Nephron (organoid): Measurements from ENCODE around the gene STPG2.

Experiments used
- H3K27ac Mint-ChIP-seq, 3 experiments: 2 replicates each; pipeline ENCODE4 v1.8.0; 2020; ENCODE audit warnings: mixed read lengths in 3 of 3, mild to moderate bottlenecking in 2 of 3, moderate library complexity in 1 of 3
- H3K27me3 Mint-ChIP-seq: 2 replicates; pipeline ENCODE4 v1.8.0; 2021; ENCODE audit warnings: low read depth, mild to moderate bottlenecking, moderate library complexity, mixed read lengths
- H3K36me3 Mint-ChIP-seq: 2 replicates; pipeline ENCODE4 v1.8.0; 2020; ENCODE audit warnings: low read depth, mixed read lengths
- H3K4me1 Mint-ChIP-seq: 2 replicates; pipeline ENCODE4 v1.8.0; 2020; ENCODE audit warnings: mixed read lengths
- H3K4me3 Mint-ChIP-seq, 3 experiments: 2 replicates each; pipeline ENCODE4 v1.8.0; 2020; ENCODE audit warnings: mild to moderate bottlenecking in 3 of 3, mixed read lengths in 3 of 3, moderate library complexity in 2 of 3
- H3K9me3 Mint-ChIP-seq: 2 replicates; pipeline ENCODE4 v1.8.0; 2020; ENCODE audit warnings: mixed read lengths
- CTCF ChIP-seq, 3 experiments: fragments of 200-600 bp; sonication (generic); IDR thresholded peaks; one replicate each; pipeline ENCODE4 v1.5.0; 2021; ENCODE audit warnings: antibody characterized with exemption in 3 of 3; ENCODE audit not compliant: unreplicated experiment in 3 of 3

STPG2 gene

GRCh38 chr4:98148856-98149255 is 5.6 kb upstream of the STPG2 start:
- H3K4me1 Mint-ChIP-seq: peaks cover 13% of the 10 kb centered on the region
- H3K9me3 Mint-ChIP-seq: no peaks in the 10 kb centered on the region
- no peak for TF ChIP-seq CTCF (IDR thresholded peaks at IDR 0.05; ENCODE audit: unreplicated experiment in 3 of 3)
- no peaks in the 10 kb centered on the region for H3K27me3 Mint-ChIP-seq
- no peaks in the 10 kb centered on the region for H3K36me3 Mint-ChIP-seq
- peak overlapping the region in 1 of 3 experiments; percentile 32 for H3K27ac Mint-ChIP-seq
- H3K4me3 Mint-ChIP-seq: no peak overlapping the region

- H3K27me3 Mint-ChIP-seq: no peaks in the 10 kb centered on the region
- H3K27ac Mint-ChIP-seq: no peak overlapping the region
- no peaks in the 10 kb centered on the region for H3K36me3 Mint-ChIP-seq
- H3K9me3 Mint-ChIP-seq: peaks cover 22% of the 10 kb centered on the region
- H3K4me3 Mint-ChIP-seq: no peak overlapping the region
- no peak for TF ChIP-seq CTCF (IDR thresholded peaks at IDR 0.05; ENCODE audit: unreplicated experiment in 3 of 3)
- H3K4me1 Mint-ChIP-seq: no peaks in the 10 kb centered on the region
Measured at GRCh38 chr4:98126141-98126540, 17.1 kb downstream of the STPG2 start.

- no peaks in the 10 kb centered on the region for H3K27me3 Mint-ChIP-seq
- TF ChIP-seq CTCF (IDR thresholded peaks at IDR 0.05; ENCODE audit: unreplicated experiment in 3 of 3): no peak
- no peak overlapping the region for H3K4me3 Mint-ChIP-seq
- H3K27ac Mint-ChIP-seq: no peak overlapping the region
- no peaks in the 10 kb centered on the region for H3K36me3 Mint-ChIP-seq
- H3K9me3 Mint-ChIP-seq: peaks cover 22% of the 10 kb centered on the region
- H3K4me1 Mint-ChIP-seq: no peaks in the 10 kb centered on the region
Measured at GRCh38 chr4:98125585-98125984, 17.7 kb downstream of the STPG2 start.

- H3K27me3 Mint-ChIP-seq: no peaks in the 10 kb centered on the region
- peaks cover 13% of the 10 kb centered on the region for H3K9me3 Mint-ChIP-seq
- no peak overlapping the region for H3K27ac Mint-ChIP-seq
- no peak for TF ChIP-seq CTCF (IDR thresholded peaks at IDR 0.05; ENCODE audit: unreplicated experiment in 3 of 3)
- no peaks in the 10 kb centered on the region for H3K4me1 Mint-ChIP-seq
- H3K36me3 Mint-ChIP-seq: no peaks in the 10 kb centered on the region
- no peak overlapping the region for H3K4me3 Mint-ChIP-seq
Measured at GRCh38 chr4:98117363-98117762, 25.9 kb downstream of the STPG2 start.

- Mint-ChIP-seq H3K36me3 (no peaks in the 10 kb centered on the region), H3K4me1 (no peaks in the 10 kb centered on the region), H3K27ac (no peak overlapping the region), H3K27me3 (no peaks in the 10 kb centered on the region), H3K4me3 (no peak overlapping the region), H3K9me3 (peaks cover 5% of the 10 kb centered on the region)
- TF ChIP-seq CTCF (IDR thresholded peaks at IDR 0.05; ENCODE audit: unreplicated experiment in 3 of 3): peak in 2 of 3 experiments; percentile 15 to 43
Measured at GRCh38 chr4:98113012-98113411, 30.3 kb downstream of the STPG2 start.

DNA sequence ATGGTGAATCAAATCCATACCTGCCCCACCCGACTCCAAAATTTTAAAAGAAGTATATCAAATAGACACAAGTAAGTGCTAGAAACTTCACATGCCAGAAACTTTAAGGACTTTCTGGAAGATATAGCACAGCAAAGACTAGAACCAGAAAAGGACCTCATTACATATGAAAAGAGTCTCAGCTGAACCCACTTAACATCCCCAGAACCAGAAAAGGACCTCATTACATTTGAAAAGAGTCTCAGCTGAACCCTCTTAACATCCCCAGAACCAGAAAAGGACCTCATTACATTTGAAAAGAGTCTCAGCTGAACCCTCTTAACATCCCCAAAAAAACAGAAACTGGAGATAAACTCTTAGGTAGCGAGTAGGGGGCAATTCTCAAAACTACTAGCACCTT is 32.3 kb downstream of the STPG2 start:
- Mint-ChIP-seq H3K4me1 (no peaks in the 10 kb centered on the region), H3K36me3 (no peaks in the 10 kb centered on the region), H3K9me3 (no peaks in the 10 kb centered on the region), H3K4me3 (no peak overlapping the region), H3K27ac (no peak overlapping the region), H3K27me3 (no peaks in the 10 kb centered on the region)
- TF ChIP-seq CTCF (IDR thresholded peaks at IDR 0.05; ENCODE audit: unreplicated experiment in 3 of 3): no peak
